H9 (cell line): Measurements from ENCODE around the gene ULK4. TPM values are rescaled to one million over a fixed set of nuclear protein-coding genes. Genes with fewer than 3 reads are reported as not detected.

Source experiments
- DNase-seq: peaks from one replicate; pipeline ENCODE4 v3.0.0-alpha.2; 2017
- H2AFZ ChIP-seq: one replicate; pipeline ENCODE4 v1.6.1; 2013; ENCODE audit warnings: mild to moderate bottlenecking, low read length, control low read depth, moderate library complexity
- H2AK5ac ChIP-seq: 2 replicates; pipeline ENCODE4 v1.6.1; 2013; ENCODE audit warnings: low read length, control low read depth, mixed read lengths; ENCODE audit not compliant: insufficient read length
- H2BK120ac ChIP-seq: one replicate; pipeline ENCODE4 v1.6.1; 2013; ENCODE audit warnings: low read depth, mild to moderate bottlenecking, low read length, control low read depth, inconsistent platforms; ENCODE audit not compliant: poor library complexity, severe bottlenecking
- H2BK12ac ChIP-seq: 2 replicates; pipeline ENCODE4 v1.6.1; 2013; ENCODE audit warnings: low read length, control low read depth, mixed read lengths, low read depth; ENCODE audit not compliant: insufficient read length
- H2BK15ac ChIP-seq: 2 replicates; pipeline ENCODE4 v1.6.1; 2013; ENCODE audit warnings: low read depth, low read length, control low read depth
- H2BK20ac ChIP-seq: one replicate; pipeline ENCODE4 v1.6.1; 2013; ENCODE audit warnings: low read depth, mild to moderate bottlenecking, low read length, control low read depth, inconsistent platforms; ENCODE audit not compliant: poor library complexity, severe bottlenecking
- H2BK5ac ChIP-seq: 2 replicates; pipeline ENCODE4 v1.6.1; 2013; ENCODE audit warnings: low read length, control low read depth, mixed read lengths; ENCODE audit not compliant: insufficient read length
- H3K14ac ChIP-seq: 2 replicates; pipeline ENCODE4 v1.6.1; 2013; ENCODE audit warnings: low read length, control low read depth; ENCODE audit not compliant: insufficient read depth
- H3K18ac ChIP-seq: 2 replicates; pipeline ENCODE4 v1.6.1; 2013; ENCODE audit warnings: low read depth, mild to moderate bottlenecking, mixed read lengths, low read length, control low read depth; ENCODE audit not compliant: insufficient read length
- H3K23ac ChIP-seq: 2 replicates; pipeline ENCODE4 v1.6.1; 2013; ENCODE audit warnings: low read length, control low read depth, mixed read lengths, low read depth; ENCODE audit not compliant: insufficient read length
- H3K23me2 ChIP-seq: 2 replicates; pipeline ENCODE4 v1.6.1; 2013; ENCODE audit warnings: low read depth, mild to moderate bottlenecking, mixed read lengths, low read length, control low read depth; ENCODE audit not compliant: insufficient read length, poor library complexity, severe bottlenecking
- H3K27ac ChIP-seq: 2 replicates; pipeline ENCODE4 v1.5.1; 2013; ENCODE audit warnings: low read length, control low read depth, mixed read lengths, low read depth; ENCODE audit not compliant: insufficient read length
- H3K27me3 ChIP-seq: 2 replicates; pipeline ENCODE4 v1.6.1; 2013; ENCODE audit warnings: low read length, control low read depth, inconsistent platforms; ENCODE audit not compliant: insufficient read depth
- H3K4ac ChIP-seq: 2 replicates; pipeline ENCODE4 v1.6.1; 2013; ENCODE audit warnings: low read depth, mild to moderate bottlenecking, control low read depth, inconsistent platforms, low read length, moderate library complexity
- H3K4me1 ChIP-seq: 2 replicates; pipeline ENCODE4 v1.6.1; 2013; ENCODE audit warnings: low read length, control low read depth, inconsistent platforms; ENCODE audit not compliant: insufficient read depth
- H3K4me2 ChIP-seq: 2 replicates; pipeline ENCODE4 v1.6.1; 2013; ENCODE audit warnings: low read length, control low read depth, mixed read lengths; ENCODE audit not compliant: insufficient read length, insufficient read depth
- H3K56ac ChIP-seq: 2 replicates; pipeline ENCODE4 v1.6.1; 2013; ENCODE audit warnings: low read depth, mild to moderate bottlenecking, mixed read lengths, low read length, control low read depth; ENCODE audit not compliant: insufficient read length
- H3K79me1 ChIP-seq: 2 replicates; pipeline ENCODE4 v1.6.1; 2013; ENCODE audit warnings: low read depth, mild to moderate bottlenecking, moderate library complexity, low read length, control low read depth, inconsistent platforms; ENCODE audit not compliant: insufficient read depth, poor library complexity, severe bottlenecking
- H3K79me2 ChIP-seq: 2 replicates; pipeline ENCODE4 v1.6.1; 2013; ENCODE audit warnings: low read length, control low read depth, inconsistent platforms; ENCODE audit not compliant: insufficient read depth
- H3K9ac ChIP-seq: 2 replicates; pipeline ENCODE4 v1.6.1; 2013; ENCODE audit warnings: low read length, control low read depth, mixed read lengths; ENCODE audit not compliant: insufficient read length; ENCODE audit errors: extremely low read depth
- H3K9me3 ChIP-seq: one replicate; pipeline ENCODE4 v1.6.1; 2013; ENCODE audit warnings: low read depth, low read length, inconsistent platforms; ENCODE audit not compliant: control insufficient read depth
- H3T11ph ChIP-seq: one replicate; pipeline ENCODE4 v1.6.1; 2013; ENCODE audit warnings: mild to moderate bottlenecking, low read length, control low read depth, inconsistent platforms
- H4K20me1 ChIP-seq: one replicate; pipeline ENCODE4 v1.6.1; 2013; ENCODE audit not compliant: control insufficient read depth, insufficient read length, insufficient read depth
- H4K5ac ChIP-seq: 2 replicates; pipeline ENCODE4 v1.6.1; 2013; ENCODE audit warnings: low read depth, mild to moderate bottlenecking, mixed read lengths, low read length, control low read depth; ENCODE audit not compliant: insufficient read length
- H4K8ac ChIP-seq: replicated peaks from 2 replicates; pipeline ENCODE4 v1.6.1; 2013; ENCODE audit warnings: low read length, control low read depth, mixed read lengths, low read depth; ENCODE audit not compliant: insufficient read length
- H4K91ac ChIP-seq: 2 replicates; pipeline ENCODE4 v1.6.1; 2013; ENCODE audit warnings: low read depth, mild to moderate bottlenecking, moderate library complexity, mixed read lengths, low read length, control low read depth; ENCODE audit not compliant: insufficient read length
- H3K27ac Mint-ChIP-seq, 3 experiments: 2 replicates in 2 of 3; 3 replicates in 1 of 3; pipeline ENCODE4 v1.8.0; 2020 to 2021; ENCODE audit warnings: mixed read lengths in 3 of 3, mild to moderate bottlenecking in 1 of 3, moderate library complexity in 1 of 3
- H3K27me3 Mint-ChIP-seq: 2 replicates; pipeline ENCODE4 v1.8.0; 2021; ENCODE audit warnings: low read depth, mild to moderate bottlenecking, moderate library complexity, mixed read lengths
- H3K36me3 Mint-ChIP-seq, 3 experiments: 2 replicates in 2 of 3; 3 replicates in 1 of 3; pipeline ENCODE4 v1.8.0; 2020 to 2021; ENCODE audit warnings: low read depth in 3 of 3, mixed read lengths in 3 of 3; ENCODE audit not compliant: insufficient read depth in 1 of 3
- H3K4me1 Mint-ChIP-seq, 2 experiments: 2 replicates each; pipeline ENCODE4 v1.8.0; 2020; ENCODE audit warnings: mixed read lengths in 2 of 2
- H3K4me3 Mint-ChIP-seq, 2 experiments: 2 replicates in 1 of 2; 3 replicates in 1 of 2; pipeline ENCODE4 v1.8.0; 2020 to 2021; ENCODE audit warnings: mild to moderate bottlenecking in 2 of 2, mixed read lengths in 2 of 2, moderate library complexity in 1 of 2
- H3K9me3 Mint-ChIP-seq, 2 experiments: 2 replicates in 1 of 2; 3 replicates in 1 of 2; pipeline ENCODE4 v1.8.0; 2020; ENCODE audit warnings: mild to moderate bottlenecking in 2 of 2, mixed read lengths in 2 of 2, moderate library complexity in 1 of 2
- WGBS: extraction: QIAGEN DNeasy Blood & Tissue Kit; methylation state at CpG from one replicate; pipeline ENCODE4 v1.1.7; 2013; ENCODE audit warnings: missing lambda C conversion rate, low lambda C conversion rate, mixed read lengths; ENCODE audit not compliant: insufficient read length; ENCODE audit errors: extremely low coverage; 5-methylcytosine and 5-hydroxymethylcytosine counted together
- total RNA-seq: library from RNA; stranded (reverse); gene quantifications from 2 replicates; pipeline ENCODE4 v1.2.1, GENCODE V29; 2021
- TF ChIP-seq, protein P1 (sequence below): fragments of 200-600 bp; sonication (generic); conservative IDR thresholded peaks from 3 replicates; pipeline ENCODE4 v1.8.0; 2021; ENCODE audit warnings: antibody characterized with exemption, mild to moderate bottlenecking

ULK4 gene
- total RNA-seq, 1 experiment from 2014 or later, result 12.9 TPM

DNA sequence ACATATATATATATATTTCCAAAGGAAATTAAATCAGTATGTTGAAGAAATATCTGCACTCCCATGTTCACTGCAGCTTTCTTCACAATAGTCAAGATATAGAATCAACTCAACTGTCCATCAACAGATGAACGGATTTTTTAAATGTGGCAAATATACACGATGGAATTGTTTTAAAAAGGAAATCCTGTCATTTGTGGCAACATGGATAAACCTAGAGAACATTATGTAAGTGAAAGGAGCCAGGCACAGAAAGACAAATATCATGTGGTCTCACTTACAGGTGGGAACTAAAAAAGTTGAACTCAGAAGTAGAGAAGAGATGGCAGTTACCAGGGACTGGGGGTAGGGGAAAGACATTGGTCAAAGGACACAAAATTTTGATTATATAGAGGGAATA lies 253.7 kb downstream of the ULK4 start:
- Histone ChIP-seq H3K79me1 (no peaks in the 10 kb centered on the region), H2BK15ac (no peak overlapping the region), H3K27ac (no peak overlapping the region), H2AK5ac (no peak overlapping the region), H3K14ac (no peak overlapping the region), H4K91ac (no peak overlapping the region), H3K4me2 (no peak overlapping the region), H3K9ac (no peak overlapping the region), H3K4me1 (no peaks in the 10 kb centered on the region), H3K23ac (no peak overlapping the region), H3K23me2 (no peaks in the 10 kb centered on the region), H4K8ac (no peak overlapping the region), H3T11ph (no peak overlapping the region), H4K5ac (no peak overlapping the region), H3K9me3 (no peaks in the 10 kb centered on the region), H3K79me2 (no peaks in the 10 kb centered on the region), H2AFZ (no peak overlapping the region), H3K56ac (no peak overlapping the region), H2BK20ac (no peak overlapping the region), H3K18ac (no peak overlapping the region), H4K20me1 (no peaks in the 10 kb centered on the region), H2BK5ac (no peak overlapping the region), H2BK120ac (no peak overlapping the region), H3K27me3 (no peaks in the 10 kb centered on the region), H3K4ac (no peak overlapping the region), H2BK12ac (no peak overlapping the region)
- no peak overlapping the region for H3K27ac Mint-ChIP-seq
- no peaks in the 10 kb centered on the region for H3K9me3 Mint-ChIP-seq
- peaks cover 0 to 3% (median 2%) of the 10 kb centered on the region in 3 experiments; a peak in 1 of 7 replicates for H3K36me3 Mint-ChIP-seq
- no peak overlapping the region for H3K4me3 Mint-ChIP-seq
- H3K27me3 Mint-ChIP-seq, result no peaks in the 10 kb centered on the region
- TF ChIP-seq, protein P1, sequence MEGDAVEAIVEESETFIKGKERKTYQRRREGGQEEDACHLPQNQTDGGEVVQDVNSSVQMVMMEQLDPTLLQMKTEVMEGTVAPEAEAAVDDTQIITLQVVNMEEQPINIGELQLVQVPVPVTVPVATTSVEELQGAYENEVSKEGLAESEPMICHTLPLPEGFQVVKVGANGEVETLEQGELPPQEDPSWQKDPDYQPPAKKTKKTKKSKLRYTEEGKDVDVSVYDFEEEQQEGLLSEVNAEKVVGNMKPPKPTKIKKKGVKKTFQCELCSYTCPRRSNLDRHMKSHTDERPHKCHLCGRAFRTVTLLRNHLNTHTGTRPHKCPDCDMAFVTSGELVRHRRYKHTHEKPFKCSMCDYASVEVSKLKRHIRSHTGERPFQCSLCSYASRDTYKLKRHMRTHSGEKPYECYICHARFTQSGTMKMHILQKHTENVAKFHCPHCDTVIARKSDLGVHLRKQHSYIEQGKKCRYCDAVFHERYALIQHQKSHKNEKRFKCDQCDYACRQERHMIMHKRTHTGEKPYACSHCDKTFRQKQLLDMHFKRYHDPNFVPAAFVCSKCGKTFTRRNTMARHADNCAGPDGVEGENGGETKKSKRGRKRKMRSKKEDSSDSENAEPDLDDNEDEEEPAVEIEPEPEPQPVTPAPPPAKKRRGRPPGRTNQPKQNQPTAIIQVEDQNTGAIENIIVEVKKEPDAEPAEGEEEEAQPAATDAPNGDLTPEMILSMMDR, result no peak
- H3K4me1 Mint-ChIP-seq, result peaks cover 11 to 12% of the 10 kb centered on the region in 2 experiments
- DNase-seq, result no peak
- WGBS, result no CpG with 5 or more reads among the region's 2 CpGs
